Nephron progenitor cell (in vitro differentiated cells): ENCODE data around the gene SCRT2.

Experiments
- DNase-seq: peaks from one replicate; pipeline ENCODE4 v3.0.0; 2021
- H3K27ac Mint-ChIP-seq: 2 replicates; pipeline ENCODE4 v1.8.0; 2021; ENCODE audit warnings: mild to moderate bottlenecking, moderate library complexity, mixed read lengths
- H3K27me3 Mint-ChIP-seq: 2 replicates; pipeline ENCODE4 v1.8.0; 2021; ENCODE audit warnings: mild to moderate bottlenecking, low read depth, mixed read lengths; ENCODE audit not compliant: poor library complexity
- H3K36me3 Mint-ChIP-seq: 2 replicates; pipeline ENCODE4 v1.8.0; 2021; ENCODE audit warnings: low read depth, mixed read lengths
- H3K4me1 Mint-ChIP-seq: 2 replicates; pipeline ENCODE4 v1.8.0; 2021; ENCODE audit warnings: mixed read lengths
- H3K4me3 Mint-ChIP-seq: 2 replicates; pipeline ENCODE4 v1.8.0; 2021; ENCODE audit warnings: mild to moderate bottlenecking, moderate library complexity, mixed read lengths
- H3K9me3 Mint-ChIP-seq: 2 replicates; pipeline ENCODE4 v1.8.0; 2021; ENCODE audit warnings: mild to moderate bottlenecking, moderate library complexity, mixed read lengths
- TF ChIP-seq, protein P1 (sequence below): fragments of 200-600 bp; sonication (generic); IDR thresholded peaks from 2 replicates; pipeline ENCODE4 v1.5.0; 2021; ENCODE audit warnings: antibody characterized with exemption

Gene SCRT2

DNA sequence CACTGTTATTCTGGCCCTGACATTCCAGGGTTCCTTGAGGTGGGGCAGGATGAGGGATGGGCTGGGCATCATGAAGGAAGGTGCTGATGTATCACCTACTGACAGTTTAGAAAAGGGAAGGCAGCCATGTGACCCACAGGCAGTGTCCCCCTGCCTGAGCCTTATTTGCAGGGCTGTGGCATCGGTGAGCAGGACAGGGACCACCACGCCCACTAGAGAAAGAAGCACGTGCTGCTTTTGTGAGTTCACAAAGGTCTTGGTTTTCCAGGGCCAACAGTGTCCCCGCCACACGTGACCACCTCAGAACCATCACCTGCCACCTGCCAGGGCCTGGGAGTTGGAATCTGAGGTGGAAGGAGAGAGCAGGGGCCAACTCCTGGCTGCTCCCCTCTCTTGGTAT, 43.5 kb upstream of the SCRT2 start:
- H3K27ac Mint-ChIP-seq, result no peak overlapping the region
- H3K4me3 Mint-ChIP-seq, result no peak overlapping the region
- peaks cover 40% of the 10 kb centered on the region for H3K27me3 Mint-ChIP-seq
- no peak for DNase-seq
- H3K9me3 Mint-ChIP-seq, result no peaks in the 10 kb centered on the region
- H3K4me1 Mint-ChIP-seq, result peaks cover 15% of the 10 kb centered on the region
- TF ChIP-seq, protein P1, sequence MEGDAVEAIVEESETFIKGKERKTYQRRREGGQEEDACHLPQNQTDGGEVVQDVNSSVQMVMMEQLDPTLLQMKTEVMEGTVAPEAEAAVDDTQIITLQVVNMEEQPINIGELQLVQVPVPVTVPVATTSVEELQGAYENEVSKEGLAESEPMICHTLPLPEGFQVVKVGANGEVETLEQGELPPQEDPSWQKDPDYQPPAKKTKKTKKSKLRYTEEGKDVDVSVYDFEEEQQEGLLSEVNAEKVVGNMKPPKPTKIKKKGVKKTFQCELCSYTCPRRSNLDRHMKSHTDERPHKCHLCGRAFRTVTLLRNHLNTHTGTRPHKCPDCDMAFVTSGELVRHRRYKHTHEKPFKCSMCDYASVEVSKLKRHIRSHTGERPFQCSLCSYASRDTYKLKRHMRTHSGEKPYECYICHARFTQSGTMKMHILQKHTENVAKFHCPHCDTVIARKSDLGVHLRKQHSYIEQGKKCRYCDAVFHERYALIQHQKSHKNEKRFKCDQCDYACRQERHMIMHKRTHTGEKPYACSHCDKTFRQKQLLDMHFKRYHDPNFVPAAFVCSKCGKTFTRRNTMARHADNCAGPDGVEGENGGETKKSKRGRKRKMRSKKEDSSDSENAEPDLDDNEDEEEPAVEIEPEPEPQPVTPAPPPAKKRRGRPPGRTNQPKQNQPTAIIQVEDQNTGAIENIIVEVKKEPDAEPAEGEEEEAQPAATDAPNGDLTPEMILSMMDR, result no peak
- H3K36me3 Mint-ChIP-seq, result no peaks in the 10 kb centered on the region

DNA sequence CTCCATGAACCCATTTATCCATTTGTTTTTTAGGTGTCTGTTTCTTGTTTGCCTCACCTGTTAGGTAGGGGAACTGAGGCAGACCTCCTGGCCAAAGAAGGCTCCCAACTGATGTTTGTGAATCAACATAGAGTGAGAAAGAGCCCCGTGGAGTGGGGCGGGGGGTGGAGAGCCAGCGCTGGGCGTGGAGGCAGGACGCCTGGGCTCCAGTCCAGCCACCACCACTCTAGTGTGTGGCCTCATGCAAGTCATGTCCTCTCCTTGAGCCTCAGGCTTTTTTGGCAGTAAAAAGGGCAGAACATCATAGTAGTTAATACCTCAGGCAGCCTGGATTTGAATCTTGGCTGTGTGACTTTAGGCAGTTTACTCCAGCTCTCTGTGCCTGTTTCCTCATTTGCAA, 42.2 kb upstream of the SCRT2 start:
- Mint-ChIP-seq H3K27me3 (peaks cover 37% of the 10 kb centered on the region), H3K36me3 (no peaks in the 10 kb centered on the region), H3K27ac (no peak overlapping the region), H3K4me1 (peaks cover 15% of the 10 kb centered on the region), H3K9me3 (no peaks in the 10 kb centered on the region), H3K4me3 (no peak overlapping the region)
- DNase-seq, result no peak
- TF ChIP-seq, protein P1, result no peak

GRCh38 chr20:717271-717670, 41.7 kb upstream of the SCRT2 start:
- H3K36me3 Mint-ChIP-seq, result no peaks in the 10 kb centered on the region
- no peak for DNase-seq
- H3K27me3 Mint-ChIP-seq, result peaks cover 40% of the 10 kb centered on the region
- no peak overlapping the region for H3K4me3 Mint-ChIP-seq
- TF ChIP-seq, protein P1, result no peak
- H3K27ac Mint-ChIP-seq, result no peak overlapping the region
- peaks cover 15% of the 10 kb centered on the region for H3K4me1 Mint-ChIP-seq
- H3K9me3 Mint-ChIP-seq, result peaks cover 3% of the 10 kb centered on the region

GRCh38 chr20:714453-714852, 38.9 kb upstream of the SCRT2 start:
- Mint-ChIP-seq H3K4me1 (peaks cover 25% of the 10 kb centered on the region), H3K4me3 (no peak overlapping the region), H3K27me3 (peaks cover 32% of the 10 kb centered on the region), H3K36me3 (no peaks in the 10 kb centered on the region), H3K27ac (no peak overlapping the region), H3K9me3 (peaks cover 6% of the 10 kb centered on the region)
- TF ChIP-seq, protein P1, result no peak
- no peak for DNase-seq

GRCh38 chr20:711576-711975, 36.0 kb upstream of the SCRT2 start:
- no peak overlapping the region for H3K27ac Mint-ChIP-seq
- H3K36me3 Mint-ChIP-seq, result peaks cover 6% of the 10 kb centered on the region
- H3K9me3 Mint-ChIP-seq, result peaks cover 23% of the 10 kb centered on the region
- H3K4me3 Mint-ChIP-seq, result no peak overlapping the region
- TF ChIP-seq, protein P1, result no peak
- no peak for DNase-seq
- H3K27me3 Mint-ChIP-seq, result peaks cover 47% of the 10 kb centered on the region
- peaks cover 25% of the 10 kb centered on the region for H3K4me1 Mint-ChIP-seq

GRCh38 chr20:710780-711450, 35.3 kb upstream of the SCRT2 start:
- DNase-seq, result no peak
- Mint-ChIP-seq H3K4me1 (peaks cover 25% of the 10 kb centered on the region), H3K4me3 (peak overlapping the region; percentile 62), H3K27ac (peak overlapping the region; percentile 7), H3K27me3 (peaks cover 53% of the 10 kb centered on the region), H3K9me3 (peaks cover 23% of the 10 kb centered on the region), H3K36me3 (peaks cover 6% of the 10 kb centered on the region)
- TF ChIP-seq, protein P1, result no peak
